Activated effector memory CD4-positive, alpha-beta T cell treated with Interleukin-2 at 50 U/mL for 16 hours (primary cell): Measurements from ENCODE around the gene CUBN.

Experiments
- DNase-seq: peaks from one replicate; pipeline ENCODE4 v3.0.0-alpha.2; 2020

Gene CUBN

GRCh38 chr10:17006631-17007417 lies 122.8 kb downstream of the CUBN start:
- DNase-seq: no peak

DNA sequence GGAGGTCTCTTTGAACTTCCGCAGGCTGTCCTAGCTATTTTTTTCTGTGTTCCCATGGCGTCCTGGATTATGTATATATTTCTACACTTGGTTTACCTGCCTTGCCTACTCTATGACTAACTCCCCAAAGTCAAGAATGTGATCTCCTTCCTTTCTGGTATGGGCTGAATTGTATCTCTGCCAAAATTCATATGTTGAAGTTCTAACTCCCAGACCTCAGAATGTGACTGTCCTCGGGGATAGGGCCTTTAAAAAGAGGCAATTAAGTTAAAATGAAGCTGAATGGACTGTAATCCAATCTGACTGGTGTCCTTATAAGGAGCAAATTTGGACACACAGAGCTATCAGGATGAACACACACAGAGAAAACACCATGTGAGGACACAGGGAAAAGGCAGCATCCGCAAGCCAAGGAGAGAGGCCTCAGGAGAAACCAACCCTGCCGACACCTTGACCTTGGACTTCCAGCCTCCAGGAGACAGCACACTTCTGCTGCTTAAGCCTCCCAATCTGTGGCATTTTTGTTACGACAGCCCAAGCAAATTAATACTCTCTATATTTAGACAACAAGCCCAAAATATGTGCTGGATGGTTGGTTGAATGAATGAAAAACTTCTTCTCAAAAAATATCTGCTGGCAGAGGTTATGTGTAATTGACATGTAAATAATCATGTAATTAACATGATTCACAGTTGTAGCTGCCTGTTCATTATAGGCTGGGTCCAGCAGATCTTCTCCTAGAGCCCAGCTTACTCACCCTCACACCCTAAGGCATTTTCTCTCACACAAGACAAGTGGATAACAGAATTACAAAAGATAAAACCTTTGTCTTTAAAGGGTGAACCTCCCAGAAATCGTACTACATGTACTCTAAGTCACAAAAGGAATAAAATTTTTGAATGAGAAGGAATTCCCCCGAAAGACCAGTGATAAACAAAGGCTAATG lies 123.7 kb downstream of the CUBN start:
- DNase-seq: no peak

- DNase-seq: no peak
Observed at GRCh38 chr10:17004801-17005380, 124.7 kb downstream of the CUBN start.

- DNase-seq: no peak
Observed at GRCh38 chr10:17003651-17004286, 125.8 kb downstream of the CUBN start.

- DNase-seq: peak; percentile 37
Observed at GRCh38 chr10:17003151-17003550, 126.5 kb downstream of the CUBN start.

GRCh38 chr10:17001961-17002749 lies 127.5 kb downstream of the CUBN start:
- no peak for DNase-seq

DNA sequence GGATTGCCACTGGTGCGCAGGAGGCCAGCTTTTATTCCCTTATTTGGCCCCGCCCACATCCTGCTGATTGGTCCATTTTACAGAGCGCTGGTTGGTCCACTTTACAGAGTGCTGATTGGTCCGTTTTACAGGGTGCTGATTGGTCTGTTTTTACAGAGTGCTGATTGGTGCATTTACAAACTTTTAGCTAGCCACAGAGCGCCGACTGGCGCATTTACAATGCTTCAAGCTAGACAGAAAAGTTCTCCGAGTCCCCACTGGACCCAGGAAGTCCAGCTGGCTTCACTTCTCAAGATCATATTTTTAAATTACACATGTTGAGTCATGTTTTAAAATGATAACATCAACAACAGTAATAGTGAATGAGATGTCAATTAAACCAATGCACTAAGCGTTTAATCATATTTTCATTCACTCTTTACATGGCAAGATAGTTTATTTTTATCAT lies 128.3 kb downstream of the CUBN start:
- DNase-seq: no peak

- DNase-seq: no peak
Observed at GRCh38 chr10:16999665-17000451, 129.8 kb downstream of the CUBN start.

- DNase-seq: no peak
Observed at GRCh38 chr10:16996530-16996964, 133.1 kb downstream of the CUBN start.

DNA sequence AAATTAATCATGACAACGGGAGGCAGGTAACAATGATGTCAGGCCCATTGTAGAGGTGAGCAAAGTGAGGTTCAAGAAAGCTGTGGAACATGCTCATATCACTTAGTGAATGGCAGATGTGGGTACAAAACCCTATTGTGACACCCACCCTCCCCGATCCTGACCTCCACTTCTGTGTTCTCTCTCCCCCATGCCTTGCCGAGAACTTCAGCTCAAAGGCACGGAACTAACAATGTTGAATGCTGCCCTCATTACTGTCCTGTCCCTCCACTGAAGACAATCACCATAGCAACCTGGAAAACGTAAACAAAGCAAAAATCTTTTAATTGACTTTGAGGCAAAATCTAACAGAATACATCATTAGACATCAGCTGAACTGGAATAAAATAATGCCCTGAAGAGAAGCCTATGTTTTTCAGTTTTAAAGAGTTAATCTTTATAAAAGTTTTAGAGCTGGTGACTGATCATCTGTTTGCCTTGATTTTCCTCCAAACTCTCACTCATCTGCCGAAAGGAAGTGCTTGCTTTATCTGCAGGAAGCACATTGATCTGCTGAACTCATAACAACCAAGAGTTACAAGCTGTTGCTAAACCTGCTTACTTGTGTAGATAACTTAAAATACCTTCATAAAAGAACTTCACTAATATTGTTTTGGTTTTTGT lies 133.6 kb downstream of the CUBN start:
- DNase-seq: no peak

DNA sequence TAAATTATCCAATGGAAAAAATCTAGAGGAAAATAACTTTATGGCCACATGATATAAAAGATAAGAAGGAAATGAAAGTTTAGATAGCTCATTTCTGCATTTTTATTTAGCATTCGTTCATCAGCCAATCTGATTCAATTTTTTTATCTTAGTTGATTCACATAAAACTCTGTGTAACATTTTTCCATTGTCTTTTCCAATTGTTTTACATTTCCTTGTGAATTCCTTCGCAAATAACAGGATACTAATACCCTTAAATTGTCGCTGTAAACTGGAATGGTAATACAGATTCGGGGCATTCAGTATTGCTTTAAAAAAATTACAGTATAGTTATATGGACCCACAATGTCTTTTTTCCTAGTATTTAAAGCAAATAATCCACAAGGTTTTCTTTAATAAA lies 136.4 kb downstream of the CUBN start:
- no peak for DNase-seq

GRCh38 chr10:16992611-16993119 lies 136.9 kb downstream of the CUBN start:
- DNase-seq: no peak

GRCh38 chr10:16991011-16991410 lies 138.6 kb downstream of the CUBN start:
- no peak for DNase-seq

- no peak for DNase-seq
Observed at GRCh38 chr10:16989826-16990293, 139.8 kb downstream of the CUBN start.

DNA sequence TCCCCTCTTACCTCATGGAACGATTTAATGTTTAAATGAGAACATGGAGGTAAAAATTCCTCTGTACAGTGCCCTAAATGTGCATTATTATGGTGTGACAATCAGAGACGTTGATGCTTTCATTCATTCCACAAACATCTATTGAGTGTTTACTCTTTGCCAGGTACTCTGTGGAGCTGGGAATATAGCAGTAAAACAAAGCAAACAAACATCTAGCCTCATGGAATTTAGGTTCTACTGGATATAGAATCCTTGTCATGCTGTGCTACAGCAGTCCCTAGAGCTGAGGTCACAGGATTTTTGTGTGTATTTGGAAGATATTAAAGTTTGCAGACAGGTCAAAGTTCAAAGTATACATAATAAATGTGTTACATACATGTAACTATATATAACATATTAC lies 140.7 kb downstream of the CUBN start:
- no peak for DNase-seq

DNA sequence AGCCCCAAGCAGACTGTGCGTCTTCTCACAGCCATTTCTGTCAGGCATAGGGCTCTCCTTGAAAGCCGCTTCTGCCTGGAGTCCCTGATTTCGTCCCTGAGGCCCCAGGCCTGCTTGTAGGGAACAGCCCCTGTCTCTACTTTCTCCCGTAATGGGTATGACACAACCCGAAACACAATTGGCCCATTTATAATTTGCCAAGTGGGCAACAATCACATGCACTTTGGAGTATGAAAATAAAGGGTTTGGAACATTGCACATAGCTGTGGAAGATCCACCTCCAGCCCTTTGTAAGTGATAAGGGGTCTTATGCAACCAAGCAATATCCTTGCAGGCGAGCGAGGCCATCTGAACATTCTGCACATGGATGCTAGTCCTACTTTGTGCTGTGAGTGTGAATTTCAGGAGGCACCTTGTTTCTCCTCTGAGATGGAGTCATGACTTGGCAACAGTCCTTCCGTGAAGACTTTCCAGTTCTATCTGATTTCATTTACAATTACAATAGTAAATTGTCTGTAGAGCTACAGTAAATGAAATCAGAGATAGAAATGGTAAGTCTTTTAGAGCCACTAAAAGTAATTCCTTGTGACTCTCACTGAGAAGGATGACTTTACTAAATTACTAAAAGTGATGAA lies 141.5 kb downstream of the CUBN start:
- no peak for DNase-seq

DNA sequence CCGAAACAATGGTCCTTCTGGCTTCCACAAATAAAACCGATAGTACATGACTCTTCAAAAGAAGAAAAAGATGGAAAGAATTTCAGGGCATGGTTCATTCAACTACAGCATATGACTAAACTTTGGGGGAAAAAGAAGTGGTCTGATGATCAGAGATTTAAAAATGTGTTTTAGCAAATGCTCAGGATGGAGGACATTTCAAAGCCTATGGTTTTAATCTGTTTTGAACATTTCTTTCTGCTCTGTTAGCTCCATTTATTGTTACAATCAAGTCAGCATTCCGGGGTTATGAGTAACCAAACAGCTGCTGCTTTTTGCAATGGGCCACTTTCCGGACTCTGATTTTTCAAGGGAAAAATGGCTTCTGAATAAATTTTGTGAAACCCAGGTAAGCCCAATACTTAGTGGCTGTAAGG lies 142.4 kb downstream of the CUBN start:
- no peak for DNase-seq

DNA sequence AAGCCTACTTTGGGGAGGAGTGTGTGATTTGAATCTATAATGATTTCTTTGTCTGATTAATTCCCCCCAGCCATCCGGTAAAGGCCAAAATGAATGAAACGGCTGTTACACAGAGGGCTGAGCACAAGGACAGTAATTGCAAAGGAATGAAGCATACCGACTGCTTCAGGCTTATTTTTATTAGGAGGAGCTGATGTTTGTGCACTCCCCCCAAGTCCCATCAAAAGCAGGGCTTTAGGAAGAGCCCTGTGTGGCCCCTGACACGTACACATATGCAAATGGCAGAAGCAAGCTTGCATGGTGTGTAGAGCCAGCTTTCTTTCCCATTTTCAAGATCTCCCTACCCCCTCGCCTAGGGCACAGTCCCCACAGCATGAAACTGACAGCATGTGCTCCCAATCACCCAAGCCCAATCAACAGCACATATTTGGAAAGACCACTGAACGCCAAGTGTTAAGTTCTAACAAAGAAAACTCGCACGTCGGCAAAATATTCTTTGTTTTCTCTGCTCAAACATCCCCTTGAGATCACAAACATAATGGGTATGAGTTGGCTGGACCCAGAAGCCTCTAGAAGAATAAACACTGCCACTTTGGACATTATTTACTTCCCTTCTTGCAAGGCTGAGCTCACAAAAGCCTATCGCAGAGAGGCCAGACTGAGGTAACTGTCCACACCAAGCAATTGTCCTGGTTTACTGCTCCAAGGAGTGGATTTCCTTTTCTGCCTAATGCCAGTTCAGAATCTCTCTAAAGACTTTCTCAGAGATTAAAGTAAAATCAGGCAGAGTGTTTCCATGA lies 143.0 kb downstream of the CUBN start:
- DNase-seq: no peak

DNA sequence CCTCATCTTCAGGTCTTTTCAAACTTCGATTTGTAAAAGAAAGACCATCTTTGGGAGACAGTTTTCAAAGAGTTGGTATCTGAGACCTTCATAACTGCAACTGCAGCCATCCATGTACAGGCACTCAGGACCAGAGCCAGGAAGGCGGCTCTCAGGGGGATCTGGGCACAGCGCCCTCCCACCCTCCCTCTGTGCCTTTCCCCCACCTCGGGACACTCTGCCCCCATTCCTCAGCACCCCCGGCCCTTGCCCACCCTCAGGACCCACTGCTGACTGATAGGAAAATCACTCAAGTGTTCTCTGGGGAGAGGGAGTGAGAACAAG lies 143.6 kb downstream of the CUBN start:
- DNase-seq: no peak
